CD4-positive, alpha-beta T cell treated with Interleukin-15 for 1 hour (primary cell): ENCODE data around the gene APCDD1L.

Source experiments
- DNase-seq: peaks from one replicate; pipeline ENCODE4 v3.0.0-alpha.2; 2020

APCDD1L gene

DNA sequence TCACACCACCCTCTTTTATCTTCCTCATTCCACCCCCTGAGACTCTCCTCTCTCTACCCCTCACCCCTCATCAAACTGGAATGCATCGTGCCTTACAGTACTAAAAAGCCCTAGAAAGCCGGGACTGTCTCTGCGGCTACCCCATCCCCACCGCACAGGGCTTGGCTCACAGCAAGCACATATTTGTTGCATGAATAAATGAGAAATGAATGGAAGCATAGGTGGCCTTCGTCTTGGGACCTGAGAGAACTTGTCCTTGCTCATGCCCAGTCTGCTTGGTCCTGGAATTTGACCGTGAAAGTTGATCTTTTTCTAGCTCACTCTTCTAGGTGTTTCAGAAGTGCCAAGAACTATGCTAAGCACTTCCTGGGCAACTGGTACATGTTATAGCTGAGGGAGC, 53.3 kb downstream of the APCDD1L start:
- no peak for DNase-seq

DNA sequence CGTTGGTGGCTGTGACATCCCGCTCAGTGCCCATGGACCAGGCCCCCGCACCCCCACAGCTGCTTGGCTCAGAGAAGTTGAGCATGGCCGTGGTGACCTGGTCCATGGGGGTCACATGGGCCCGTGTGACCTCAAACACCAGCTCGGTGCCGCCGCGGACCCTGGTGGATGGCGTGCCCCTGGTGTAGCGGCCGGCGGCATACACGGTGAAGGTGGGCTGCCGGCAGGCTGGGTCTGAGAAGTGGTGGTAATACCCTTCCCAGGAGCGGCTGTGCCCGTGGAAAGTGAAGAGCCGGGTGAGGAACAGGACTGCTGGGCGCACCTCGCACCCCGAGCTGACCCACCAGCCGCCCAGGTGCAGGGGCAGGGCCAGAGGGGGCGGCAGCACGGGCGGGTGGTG, 54.1 kb downstream of the APCDD1L start:
- DNase-seq = no peak

DNA sequence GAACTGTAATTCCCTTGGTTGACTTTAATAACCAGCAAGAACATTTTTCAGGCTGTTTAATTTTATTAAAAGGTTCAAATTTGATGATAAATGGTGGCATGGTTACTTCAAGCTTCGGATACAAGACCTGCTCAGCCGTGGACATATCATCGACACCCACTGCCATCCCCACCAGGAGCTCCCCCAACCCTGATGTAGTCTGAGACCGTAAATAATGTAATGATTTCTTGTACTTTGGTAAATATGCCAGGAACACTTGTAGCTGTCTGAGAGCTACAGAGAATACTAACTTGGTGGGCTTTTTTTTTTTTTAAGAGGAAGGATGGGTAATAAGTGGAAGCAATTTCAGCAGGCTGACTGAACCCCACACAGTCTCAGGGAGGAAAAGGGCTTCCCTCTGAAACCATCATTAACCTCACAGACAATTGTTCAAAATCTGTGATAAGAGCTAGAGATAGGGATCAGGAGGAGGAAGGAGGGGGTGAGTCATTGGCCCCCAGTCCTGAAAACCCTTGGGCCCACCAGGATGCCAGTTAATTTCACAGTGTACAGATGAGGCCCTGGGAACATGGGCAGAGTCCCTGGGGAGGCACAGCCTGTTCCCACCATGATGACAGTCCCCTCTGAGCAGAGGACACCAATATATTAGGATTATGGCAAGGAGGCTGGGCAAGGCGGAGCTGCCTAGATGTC, 56.0 kb downstream of the APCDD1L start:
- no peak for DNase-seq

DNA sequence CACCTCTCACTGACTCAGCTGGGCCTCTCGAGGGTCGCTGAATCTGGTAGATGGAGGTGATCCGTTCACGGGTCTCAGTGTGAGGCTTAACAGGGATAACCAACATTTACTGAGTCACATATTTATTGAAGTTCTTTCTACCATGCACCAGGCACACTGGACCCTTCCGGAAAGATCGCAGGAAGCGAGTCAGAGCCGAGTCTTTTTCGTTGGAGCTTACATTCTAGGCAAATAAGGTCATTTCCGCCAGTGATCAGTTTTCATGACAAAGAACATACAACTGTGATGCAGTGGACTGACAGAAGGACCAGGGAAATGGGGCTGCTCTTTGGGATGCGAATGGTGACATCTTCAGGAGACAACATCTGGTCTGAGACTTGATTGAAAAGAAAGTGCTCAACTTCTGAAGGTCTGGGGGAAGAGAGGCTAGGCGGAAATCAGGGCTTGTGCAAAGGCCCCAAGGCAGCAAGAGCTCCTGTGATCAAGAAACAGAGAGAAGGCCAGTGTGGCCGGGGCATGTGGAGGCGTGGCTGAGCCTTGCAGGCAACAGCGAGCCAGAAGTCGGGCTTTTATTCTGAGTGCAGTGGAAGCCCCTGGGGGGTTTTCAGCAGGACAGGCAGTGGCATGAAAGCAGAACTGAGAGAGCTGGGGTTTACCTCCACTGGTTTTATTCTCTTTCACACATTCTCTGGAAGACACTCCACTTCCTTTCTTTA, 56.7 kb downstream of the APCDD1L start:
- DNase-seq = peak; percentile 23

DNA sequence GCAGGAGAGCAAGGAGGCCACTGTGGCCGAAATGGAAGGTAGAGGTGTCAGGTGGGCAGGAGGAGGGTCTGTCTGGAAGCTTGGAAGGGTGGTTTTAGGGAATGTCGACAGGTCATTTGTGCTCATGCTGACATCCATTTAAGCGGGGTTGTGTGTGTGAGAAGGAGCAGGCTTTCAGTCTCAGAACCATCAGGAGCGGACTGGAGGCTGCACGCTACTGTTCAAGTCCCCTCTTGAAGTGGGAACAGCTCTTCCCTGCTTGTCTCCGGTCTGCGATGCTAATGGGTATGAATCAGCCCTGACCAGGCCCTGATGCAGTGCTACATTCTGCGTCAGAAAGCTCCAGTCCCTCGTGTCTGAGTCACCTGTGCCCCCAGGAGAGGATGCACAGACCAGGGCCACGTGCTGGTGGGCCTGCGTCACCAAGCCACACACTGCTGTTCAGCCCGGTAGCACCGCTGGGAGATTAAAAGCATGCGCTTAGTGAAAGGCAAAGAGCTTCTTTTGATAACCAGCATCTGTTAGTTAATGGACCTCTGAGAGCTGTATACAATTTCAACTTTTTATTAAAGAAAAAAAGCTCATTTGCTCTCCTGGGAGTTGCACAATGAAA, 58.0 kb downstream of the APCDD1L start:
- no peak for DNase-seq

DNA sequence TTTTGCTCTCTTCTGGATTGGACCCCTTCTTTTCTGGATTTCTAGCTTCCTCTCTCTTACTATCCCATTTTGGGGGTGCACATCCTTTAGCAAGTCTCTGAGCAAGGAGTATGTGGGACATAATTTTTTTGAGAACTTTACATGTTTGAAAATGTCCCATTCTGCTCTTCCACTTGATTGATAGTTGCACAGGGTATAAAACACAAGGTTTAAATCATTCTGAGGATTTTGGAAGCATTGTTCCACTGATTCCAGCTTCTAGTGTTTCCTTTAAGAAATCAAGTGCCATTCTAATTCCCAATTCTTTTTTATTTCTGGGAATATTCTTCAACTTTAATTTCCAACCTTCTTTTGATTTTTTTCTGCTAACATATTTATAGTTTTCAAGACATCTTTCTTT, 60.7 kb downstream of the APCDD1L start:
- DNase-seq = no peak

DNA sequence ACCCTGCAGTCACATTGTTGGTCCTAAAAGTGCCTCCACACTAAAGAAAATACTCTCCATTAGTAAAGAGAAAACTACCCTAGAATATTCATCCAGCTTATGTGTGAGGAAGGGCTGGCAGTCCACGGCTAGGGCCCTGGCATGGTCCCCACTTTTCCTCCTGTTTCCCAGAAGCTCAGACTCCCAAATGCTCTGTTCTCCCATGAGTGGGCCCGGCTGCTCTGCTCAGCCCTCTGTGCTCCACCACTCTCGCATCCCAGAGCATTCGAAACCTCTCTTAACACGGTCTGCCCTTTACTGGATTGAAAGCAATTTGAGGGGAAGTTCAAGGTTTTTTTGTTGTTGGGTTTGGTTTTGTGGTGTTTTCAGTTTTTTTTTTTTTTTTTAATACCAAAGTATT, 61.8 kb downstream of the APCDD1L start:
- DNase-seq = no peak

DNA sequence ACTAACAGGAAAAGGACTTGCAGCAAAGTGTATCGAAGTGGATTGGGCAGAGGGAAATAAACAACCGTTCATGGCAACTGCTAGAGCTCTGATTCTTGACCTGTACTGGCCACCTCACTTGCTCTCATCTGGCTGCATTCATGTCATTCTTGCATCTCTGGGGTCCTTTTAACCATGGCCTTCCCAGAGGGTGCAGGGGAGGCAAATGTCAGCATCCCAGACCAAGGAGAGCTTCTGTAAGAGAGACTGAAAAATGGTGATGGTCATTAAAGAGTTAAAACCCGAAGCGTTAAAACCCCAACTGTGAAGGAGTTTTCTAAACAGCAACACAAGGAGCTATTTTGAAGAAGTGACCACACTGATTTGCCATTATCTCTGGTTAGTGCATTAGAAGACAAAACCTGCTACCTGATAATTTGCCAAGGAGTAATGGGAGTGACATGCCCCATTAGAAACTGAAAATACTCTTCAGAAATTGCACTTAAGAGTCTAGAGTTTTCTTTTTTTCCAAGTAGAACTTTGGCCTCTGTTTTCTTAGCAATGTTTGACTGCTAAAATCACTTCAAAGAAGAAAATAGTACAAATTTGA, 62.4 kb downstream of the APCDD1L start:
- DNase-seq = no peak

DNA sequence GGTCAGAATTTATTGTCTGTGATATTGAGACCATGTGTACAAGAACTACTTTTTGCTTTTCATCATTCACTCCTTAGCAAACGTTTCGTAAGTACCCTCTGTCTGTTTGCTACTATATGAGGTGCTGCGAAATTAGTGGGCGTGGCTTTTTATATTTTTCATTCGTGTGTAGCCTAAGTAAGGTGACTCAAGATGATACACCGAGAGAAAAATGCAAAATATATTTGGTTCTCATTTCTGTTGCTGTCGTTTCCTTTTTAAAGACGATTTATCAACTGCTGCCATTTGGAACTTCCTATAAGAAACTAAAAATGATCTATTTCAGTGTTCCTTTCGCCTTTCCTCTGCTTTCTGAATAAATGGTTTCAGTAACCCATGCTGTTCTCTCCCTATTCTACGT, 64.9 kb downstream of the APCDD1L start:
- no peak for DNase-seq

DNA sequence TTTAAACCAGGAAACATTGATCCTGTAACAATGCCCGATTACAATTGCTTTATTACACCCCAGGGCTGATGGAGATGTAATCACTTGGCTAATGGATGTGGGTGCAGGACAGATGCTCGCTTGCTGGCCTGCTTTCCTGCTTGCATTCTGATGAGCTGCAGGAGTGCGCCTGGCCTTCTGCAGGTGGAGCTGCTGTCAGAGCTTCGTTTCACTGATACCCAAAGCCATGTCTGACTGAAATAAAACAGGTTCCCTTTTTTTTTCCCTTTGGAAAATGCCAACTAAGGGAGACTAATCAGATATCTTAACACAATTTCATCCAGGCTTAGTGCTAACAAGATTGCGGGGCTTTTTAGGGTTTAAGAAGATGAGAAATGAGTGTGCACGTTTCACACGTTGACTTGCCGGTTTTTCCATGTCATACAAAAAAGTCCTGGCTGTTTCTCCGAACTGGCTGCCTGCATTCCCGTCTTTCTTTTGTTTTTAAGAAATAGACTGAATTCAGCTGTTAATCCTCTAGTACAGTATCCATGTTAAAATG, 65.4 kb downstream of the APCDD1L start:
- no peak for DNase-seq

DNA sequence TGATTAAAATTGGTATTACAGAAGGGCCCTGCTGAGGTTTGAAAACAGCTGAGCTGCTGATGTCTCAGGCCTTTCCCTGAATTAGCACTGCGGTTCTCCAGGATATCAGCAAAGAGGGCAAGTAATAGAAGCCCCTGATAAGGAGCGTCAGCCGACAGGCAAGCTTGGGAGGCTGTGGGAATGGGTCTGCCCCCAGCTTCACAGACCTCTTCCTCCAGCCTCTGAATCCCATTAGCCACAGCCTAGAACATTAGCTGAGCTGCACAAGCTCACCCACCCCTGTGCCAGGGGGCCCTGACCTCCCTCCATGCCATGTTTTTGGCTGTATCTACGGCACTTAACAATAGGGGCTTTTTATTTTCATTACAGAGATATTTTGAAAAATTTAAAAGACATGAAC, 66.2 kb downstream of the APCDD1L start:
- no peak for DNase-seq

DNA sequence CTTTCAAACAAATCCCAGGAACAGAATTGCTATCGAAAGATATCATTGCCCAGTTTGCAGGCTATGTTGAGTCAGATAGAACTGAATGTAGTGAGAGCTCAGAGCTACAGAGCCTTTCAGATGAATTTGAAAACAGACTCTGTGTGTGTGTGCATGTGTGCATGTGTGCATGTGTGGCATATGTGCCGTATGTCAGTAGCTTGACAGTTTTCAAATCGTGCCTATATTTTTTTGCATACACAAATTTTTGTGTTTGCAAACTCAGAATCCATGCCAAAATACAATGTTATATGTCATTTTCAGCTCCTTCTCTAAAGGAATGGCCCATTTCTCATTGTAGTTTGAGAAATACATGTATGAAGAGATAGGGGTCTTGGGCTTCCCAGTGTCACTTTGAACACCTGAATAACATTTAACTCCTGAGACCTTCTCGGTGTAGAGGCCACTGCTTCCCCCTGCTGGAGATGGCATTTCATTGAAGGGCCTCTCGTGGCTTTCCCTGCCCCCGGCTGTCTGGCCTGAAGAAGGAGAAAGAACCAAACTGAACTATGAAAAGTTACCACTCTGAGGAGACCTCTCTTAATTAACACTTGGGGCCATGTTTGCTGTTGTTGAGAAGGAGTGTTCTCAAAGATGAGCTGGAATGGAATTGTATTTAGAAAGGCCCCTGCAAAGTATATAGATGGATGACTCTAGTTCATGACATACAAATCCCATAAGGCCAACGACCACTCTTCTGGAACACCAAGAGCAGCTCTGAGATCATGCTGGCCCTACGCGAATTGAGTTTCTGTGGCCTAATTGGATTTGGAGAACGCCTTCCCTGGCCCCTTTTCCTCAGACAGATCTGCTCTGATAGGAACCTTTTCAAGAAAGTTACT, 67.4 kb downstream of the APCDD1L start:
- peak; percentile 37 for DNase-seq

DNA sequence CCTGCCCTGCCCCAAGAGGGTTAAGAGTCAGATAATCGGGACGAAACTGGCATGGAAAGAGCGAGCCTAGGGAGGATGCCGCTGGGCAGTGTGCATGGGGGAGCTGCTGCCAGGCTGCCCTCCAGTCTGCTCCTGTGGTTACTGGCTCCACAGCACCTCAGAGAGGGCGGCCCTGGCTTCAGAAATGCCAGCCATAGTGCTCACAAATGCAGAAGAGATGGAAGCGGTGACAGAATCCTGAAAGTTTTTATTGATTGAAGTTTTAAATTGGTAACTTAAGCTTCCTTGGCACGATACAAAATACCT, 68.3 kb downstream of the APCDD1L start:
- no peak for DNase-seq

DNA sequence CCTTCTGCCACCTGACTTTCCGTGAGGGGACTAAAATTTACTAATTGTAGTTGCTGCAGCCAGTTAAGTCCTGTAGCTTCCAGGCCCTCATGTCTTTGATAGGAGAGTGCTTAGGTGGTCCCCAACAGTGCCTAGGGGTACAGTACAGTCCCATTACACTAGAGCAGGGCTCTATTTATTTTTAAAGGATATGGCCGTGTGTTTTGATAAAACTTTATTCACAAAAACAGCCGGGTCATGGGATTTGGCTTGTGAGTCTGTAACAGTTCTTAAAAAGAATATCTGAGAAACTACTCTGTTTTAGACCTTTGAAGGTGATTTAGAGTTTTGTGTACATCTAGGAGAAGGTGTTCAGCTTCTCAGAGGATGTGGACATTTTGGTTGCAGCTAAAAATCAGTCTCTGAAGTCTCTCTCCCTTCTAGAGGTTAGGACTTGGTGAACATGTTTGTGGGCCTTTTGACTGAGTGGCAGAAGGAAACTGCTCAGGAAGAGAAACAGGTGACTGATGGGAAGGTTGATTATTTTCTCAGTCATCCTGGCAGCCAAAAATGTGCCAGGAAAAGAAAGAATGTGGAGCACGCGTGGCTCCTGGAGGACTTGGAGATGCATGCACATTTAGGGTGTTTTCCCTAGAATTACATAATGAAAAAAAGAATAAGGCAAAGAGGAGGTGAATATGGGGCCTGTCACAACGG, 68.8 kb downstream of the APCDD1L start:
- no peak for DNase-seq

DNA sequence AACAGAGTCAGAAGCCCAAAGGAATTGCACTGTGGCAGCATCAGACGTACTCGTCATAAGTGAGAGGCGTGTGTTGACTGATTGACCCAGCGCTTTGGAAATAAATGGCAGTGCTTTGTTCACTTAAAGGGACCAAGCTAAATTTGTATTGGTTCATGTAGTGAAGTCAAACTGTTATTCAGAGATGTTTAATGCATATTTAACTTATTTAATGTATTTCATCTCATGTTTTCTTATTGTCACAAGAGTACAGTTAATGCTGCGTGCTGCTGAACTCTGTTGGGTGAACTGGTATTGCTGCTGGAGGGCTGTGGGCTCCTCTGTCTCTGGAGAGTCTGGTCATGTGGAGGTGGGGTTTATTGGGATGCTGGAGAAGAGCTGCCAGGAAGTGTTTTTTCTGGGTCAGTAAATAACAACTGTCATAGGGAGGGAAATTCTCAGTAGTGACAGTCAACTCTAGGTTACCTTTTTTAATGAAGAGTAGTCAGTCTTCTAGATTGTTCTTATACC, 70.4 kb downstream of the APCDD1L start:
- no peak for DNase-seq

DNA sequence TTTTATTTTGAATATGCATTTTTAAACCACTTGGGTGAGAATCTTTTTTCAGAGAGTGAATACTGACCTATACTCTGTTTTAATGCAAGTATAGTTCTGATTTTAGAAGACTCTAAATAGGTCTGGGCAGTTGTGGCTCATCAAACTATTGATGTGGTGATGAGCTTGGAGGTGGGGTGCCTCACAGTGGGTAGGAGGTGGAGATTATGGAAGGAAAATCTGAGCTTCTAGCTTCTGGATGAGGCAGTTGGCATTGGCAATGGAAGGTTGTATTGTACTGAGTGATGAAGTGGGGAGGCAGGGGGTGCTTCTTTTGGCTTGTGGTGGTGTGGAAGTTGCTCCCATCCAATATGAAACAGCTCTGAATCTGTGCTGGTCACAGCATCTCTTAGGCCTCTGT, 73.5 kb downstream of the APCDD1L start:
- no peak for DNase-seq

DNA sequence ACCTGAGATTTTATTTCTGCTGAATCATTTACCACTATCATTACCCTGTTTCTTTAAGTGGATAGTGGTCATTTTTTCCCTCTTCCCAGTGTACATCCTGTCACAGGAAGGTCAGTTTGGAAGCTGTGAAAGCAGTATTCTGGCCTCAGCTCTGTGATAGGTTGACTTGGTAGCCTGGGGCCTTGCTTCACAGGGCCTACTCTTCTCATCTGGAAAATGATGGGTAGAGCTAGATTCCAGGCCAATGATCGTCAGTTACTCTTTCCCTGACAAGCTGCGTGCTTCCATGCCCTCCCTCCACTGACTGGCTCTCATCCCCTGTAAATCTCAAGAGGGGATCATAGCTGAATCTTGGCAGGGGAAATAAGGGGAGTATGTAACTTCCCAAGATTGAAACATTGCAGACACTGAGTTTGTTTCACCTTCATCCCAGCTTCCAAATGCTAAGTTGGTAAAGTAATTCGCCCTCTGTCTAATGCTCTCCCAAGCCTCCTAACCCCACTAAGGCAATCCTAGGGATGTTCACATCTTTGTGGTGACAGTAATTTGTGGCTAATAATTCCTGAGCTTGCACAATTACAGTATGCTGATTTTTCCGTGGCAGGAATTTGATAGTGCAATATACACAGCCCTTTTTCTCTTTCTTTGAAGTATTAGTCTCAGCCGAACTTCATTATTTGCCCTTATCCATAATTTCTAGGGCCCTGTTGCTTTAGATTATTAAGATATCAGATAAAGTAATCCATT, 75.0 kb downstream of the APCDD1L start:
- DNase-seq = no peak

DNA sequence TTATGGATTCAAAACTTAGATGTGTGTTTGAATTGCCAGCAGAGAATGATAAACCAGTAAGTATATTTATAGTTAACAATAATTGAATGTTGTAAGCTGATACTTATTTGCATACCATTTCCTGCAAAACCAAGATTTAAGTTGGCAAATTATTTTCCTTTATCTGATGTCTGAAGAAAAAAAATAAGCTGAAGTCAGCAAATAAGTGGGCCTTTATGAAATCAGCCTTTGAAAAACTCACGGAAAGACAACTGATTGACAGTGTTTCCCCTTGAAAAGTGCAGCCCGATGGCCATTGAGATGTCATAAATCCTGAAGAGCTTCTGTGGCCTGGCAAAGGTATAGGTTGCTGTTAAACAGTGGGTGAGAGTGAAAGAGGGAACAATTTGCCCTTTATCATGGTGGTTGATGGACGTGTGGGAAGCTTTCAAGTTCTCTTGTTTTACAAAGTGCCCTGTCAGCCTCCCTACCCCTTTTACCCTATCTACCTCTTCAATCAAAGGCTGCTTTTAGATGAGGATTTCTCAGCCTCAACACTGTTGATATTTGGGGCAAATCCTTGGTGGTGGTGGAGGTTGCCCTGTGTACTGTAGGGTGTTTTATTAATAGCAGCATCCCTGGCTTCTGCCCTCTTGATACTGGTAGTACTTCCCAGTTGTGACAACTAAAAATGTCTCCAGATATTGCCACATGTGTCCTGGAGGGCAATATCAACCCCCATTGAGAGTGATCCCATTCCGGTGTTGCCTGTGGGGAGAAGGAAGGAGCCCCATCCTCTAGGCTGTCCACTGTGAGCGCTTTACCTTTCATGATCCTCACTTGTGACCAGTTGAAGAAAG, 76.0 kb downstream of the APCDD1L start:
- no peak for DNase-seq

DNA sequence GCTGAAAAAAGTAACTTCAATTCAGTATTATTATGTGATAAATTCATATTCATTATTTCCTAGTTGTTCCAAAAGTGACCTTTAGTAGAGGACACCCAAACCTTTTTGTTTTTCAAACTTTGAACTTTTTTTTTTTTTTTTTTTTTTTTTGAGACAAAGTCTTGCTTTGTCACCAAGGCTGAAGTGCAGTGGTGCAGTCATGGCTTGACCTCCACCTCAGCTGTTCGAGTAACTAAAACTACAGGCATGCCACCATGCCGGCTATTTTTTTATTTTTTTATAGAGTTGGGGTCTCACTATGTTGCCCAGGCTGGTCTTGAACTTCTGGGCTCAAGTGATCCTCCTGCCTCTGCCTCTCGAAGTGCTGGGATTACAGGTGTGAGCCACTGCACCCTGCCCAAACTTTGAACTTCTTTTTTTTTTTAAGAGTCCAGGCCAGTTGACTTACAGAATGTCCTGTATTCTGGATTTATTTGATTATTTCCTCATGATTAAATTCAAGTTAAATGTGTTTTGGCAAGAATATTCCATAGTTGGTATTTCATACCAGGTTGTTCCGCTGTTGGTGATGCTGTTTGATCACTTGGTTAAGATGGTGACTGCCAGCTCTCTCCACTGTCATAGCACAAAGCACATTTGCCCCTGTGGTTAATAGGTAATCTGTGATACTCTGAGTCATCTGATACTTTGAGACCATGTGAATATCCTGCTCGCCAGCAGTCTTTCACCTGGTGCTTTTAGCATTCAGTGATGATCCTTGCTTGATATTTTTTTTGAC, 78.1 kb downstream of the APCDD1L start:
- DNase-seq = no peak
